ENCODE data around the gene TCF7L2.
"Not testable (repeated sequence)": the region's sequence is repeated elsewhere in the genome, so short reads cannot be mapped to it uniquely, and the experiment has no call there.

Gene TCF7L2

DNA sequence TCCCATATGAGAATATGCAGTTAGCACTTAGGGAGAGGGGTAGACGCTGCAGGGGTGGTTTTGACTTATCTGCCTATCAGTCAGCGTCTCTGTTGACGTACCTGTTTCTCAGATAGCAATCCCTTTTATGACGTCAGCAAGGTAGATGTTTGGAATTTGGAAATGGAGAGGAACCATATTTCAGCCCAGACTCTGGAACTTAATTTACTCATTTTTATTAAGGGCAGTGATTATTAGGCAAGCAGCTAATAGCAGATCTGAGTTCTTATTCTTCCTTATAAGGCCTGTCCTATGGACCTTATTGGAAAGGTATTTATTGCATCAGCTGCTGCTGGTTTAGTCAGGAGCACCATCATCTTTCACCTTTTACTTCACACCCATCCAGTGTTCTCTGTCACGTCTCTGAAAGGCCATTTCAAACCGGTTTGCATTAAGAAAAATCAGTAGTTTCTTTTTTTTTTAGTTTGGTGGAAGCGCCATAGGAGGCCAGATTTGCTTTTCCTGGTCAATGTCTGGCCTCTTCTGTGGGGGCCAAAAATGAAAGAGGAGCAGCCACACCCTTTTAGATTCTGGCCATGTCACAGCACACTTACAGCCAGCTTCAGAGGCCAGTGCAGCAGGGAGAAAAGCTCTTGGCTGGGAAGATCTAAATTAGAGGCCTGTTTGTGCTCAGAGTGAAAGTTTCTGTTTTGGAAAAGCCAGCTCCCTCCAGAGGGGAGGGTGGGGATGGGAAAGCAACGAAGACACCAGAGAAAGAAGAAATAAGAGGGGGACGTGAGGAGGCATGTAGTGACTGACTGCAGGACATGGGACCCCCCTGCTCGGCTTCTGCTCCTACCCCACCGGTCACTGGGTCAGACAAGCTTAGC, 146.3 kb downstream of the TCF7L2 start:
- DNase-seq (ENCODE audit: low spot score): no peak

DNA sequence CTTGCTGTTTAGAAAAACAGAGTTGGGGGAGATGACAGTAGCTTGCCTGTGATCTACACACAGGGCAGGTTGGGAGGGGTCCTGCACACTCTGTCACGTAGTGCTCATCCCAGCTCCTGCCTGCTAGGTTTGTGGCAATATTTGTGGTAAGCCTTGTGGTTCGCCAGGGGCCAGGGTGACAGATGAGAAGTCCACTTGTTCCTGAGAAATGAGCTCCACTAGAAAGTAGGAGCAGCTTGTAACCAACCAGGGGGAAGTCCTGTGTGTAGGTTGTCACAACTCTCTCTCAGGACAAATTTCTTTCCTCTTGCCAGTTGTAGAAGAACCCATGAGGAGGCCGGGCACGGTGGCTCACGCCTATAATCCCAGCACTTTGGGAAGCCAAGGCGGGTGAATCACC, 147.0 kb downstream of the TCF7L2 start:
- DNase-seq (ENCODE audit: low spot score): no peak

- DNase-seq (ENCODE audit: low spot score): no peak
Observed at GRCh38 chr10:113099431-113100183, 149.6 kb downstream of the TCF7L2 start.

- no peak for DNase-seq (ENCODE audit: low spot score)
Observed at GRCh38 chr10:113100281-113100680, 150.2 kb downstream of the TCF7L2 start.

GRCh38 chr10:113103131-113103840, 153.2 kb downstream of the TCF7L2 start:
- peak; percentile 24 for DNase-seq (ENCODE audit: low spot score)

DNA sequence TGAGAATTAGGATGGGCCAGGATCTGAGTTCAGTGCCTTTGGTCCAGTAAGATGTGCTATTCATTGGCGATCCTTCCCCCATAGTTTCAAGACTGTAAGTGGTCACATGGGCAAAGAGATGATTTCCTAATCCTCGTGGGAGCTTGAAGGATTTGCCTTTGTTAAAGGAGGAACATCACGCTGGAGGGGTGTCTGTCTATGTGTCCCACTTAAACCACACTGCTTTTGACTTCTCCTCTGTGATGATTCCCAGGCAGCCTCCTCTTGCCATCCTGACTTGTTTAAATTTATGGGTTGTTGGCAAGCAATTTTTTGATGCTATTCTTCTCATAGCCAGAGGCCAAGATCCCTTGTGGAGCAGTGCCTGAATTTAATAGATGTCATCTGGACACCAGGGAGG, 154.0 kb downstream of the TCF7L2 start:
- no peak for DNase-seq (ENCODE audit: low spot score)

GRCh38 chr10:113108194-113108835, 158.3 kb downstream of the TCF7L2 start:
- DNase-seq (ENCODE audit: low spot score): peak; percentile 5

DNA sequence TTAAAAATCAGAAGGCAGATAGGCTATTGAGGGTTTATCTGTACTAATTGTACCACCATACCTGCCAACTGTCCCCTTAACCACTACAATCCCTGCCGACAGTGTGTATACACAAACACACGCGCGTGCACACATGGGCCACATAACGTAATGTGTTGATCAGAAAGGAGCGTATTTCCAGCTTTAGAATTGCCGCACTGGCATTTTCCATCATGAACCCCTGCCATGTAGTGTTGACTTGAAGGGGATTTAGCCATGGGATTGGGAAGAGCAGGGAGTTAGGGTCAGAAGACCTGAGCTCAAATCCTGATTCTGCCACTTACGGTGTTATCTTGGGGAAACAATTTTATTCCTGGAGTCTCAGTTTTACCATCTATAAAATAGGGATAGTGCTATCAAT, 158.9 kb downstream of the TCF7L2 start:
- DNase-seq (ENCODE audit: low spot score): no peak

GRCh38 chr10:113109482-113109881, 159.4 kb downstream of the TCF7L2 start:
- not testable (repeated sequence) for DNase-seq (ENCODE audit: low spot score)

GRCh38 chr10:113111260-113111659, 161.2 kb downstream of the TCF7L2 start:
- no peak for DNase-seq (ENCODE audit: low spot score)

DNA sequence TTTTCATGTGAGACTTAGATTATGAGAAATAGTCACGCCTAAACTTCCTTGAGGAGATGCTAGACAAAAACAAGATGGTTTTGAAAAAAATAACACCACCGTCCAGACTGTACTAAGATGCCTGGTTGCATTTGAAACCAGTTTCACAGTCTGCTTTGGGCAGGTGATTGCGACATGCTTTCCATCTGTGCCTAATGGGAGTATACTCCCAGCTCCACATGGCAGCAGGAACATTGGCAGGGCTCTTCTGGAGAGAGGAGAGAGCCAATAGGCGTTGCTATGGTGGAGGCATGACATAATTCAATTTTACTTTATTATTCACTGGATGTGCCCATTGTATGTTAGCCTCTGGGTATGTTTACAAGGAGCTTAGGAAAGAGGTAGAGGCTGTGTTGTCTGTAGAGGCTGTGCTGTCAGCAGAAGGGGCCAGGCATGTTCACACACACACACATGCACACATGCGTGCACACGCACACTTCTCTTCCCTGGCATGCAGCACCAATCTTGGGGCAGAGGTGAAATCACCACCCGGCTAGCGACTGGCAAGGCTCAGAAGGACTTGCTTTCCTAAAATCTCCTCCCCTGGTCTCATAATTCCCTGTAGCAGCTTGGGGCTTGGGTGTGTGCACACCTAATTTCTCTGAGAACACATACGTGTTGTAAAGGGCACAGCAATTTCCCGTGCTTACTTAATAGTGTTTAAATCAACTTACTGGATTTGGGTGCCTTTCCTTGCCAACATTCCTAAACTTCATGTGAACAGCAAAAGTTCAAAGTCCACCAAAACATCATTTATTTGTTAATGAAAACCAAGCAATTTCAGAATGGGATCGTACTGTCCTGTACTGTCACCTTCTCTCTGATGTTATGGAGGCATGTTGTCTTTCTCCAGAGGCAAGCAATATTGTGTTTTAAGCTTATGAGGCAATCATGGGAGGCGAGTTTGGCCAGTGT, 162.1 kb downstream of the TCF7L2 start:
- no peak for DNase-seq (ENCODE audit: low spot score)

DNA sequence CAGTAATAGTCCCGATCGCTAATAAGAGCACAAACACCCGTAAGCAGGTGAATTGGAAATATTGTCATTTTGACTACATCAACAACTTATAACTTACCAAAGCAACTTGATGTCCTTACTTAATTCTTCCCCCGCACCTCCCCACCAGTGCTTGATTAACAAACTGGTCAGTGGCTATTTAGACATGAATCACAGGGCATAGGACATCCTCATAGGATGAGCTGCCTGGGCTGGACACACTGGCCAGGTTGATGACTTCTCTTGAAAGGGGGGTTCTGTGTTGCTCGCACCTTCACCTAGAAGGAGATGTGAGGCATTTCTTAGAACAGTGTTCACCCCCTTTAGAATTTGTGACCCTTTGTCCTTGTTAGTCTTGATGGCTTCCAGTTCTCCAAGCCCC, 163.2 kb downstream of the TCF7L2 start:
- no peak for DNase-seq (ENCODE audit: low spot score)

DNA sequence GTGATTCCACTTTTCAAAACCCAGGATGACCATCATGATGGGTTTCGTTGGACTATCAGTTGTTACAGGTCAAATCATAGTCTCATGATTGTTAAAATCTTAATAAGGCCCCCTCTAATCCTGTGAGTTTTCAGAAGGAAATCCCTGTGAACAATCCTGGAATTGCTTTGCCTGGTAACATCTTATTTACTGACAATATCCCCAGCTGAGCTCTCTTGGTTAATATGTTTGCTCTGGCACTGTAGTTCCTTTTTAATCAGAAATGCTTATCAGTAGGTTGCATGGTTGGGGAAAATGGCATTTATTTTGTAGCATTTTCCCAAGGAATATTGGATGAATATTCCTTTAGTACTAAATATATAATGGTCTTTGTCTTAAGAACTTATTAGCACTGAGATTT, 163.9 kb downstream of the TCF7L2 start:
- DNase-seq (ENCODE audit: low spot score): no peak

DNA sequence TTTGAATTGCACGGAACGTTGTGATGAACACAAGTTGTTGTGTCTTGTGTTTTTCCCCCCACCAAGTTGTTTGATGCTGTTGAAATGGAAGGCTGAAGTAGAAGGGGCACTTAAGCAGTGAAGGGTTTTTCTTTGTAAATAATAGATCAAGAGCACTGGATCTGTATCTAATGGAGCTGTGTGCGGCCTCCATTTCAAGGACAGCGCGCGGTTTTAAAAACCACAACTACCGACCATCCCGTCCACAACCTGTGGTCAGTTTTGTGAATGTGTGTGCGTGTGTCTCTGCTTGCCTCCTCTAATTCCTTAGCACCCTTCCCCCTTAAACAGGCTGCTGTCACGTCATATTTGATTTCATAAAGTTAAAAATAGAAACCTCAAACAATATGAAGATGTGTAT, 165.5 kb downstream of the TCF7L2 start:
- no peak for DNase-seq (ENCODE audit: low spot score)

DNA sequence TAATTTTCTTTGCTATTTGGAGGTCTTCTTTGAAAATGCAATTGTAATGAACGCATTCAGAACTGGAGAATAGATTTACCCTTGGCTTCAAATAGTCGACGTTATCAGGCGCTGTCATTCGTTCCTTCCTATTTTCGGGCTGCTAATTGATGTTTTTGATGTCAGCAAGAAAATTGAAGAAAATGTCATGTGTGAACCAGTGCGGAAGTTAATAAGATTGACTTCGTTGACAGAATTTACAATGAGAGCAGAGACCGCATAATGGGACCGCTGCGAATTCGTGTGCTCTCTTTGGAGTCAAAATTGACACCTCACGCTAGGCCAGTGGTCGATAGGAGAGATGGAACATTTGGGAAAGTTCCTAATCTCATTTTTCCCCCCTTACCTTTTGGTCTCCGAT, 168.8 kb downstream of the TCF7L2 start:
- no peak for DNase-seq (ENCODE audit: low spot score)

DNA sequence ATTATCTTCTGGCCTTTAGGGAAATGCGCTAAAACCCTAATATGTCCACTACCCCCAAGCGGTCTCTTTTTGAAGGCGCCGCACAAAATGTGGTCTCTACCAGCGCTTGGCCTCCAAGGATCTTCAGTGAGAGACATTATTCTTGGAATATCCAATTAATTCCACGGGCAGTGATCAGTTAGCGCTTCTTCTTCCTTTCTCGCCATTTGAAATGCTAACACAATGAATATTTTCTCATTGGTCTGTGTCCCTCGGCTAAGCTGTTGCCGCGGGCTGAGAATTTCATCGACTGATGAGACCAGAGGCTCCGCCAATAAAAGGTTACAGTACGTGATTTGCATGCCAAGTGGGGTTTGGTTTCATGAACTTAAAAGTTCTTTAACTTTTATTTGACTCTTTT, 169.8 kb downstream of the TCF7L2 start:
- DNase-seq (ENCODE audit: low spot score): no peak

DNA sequence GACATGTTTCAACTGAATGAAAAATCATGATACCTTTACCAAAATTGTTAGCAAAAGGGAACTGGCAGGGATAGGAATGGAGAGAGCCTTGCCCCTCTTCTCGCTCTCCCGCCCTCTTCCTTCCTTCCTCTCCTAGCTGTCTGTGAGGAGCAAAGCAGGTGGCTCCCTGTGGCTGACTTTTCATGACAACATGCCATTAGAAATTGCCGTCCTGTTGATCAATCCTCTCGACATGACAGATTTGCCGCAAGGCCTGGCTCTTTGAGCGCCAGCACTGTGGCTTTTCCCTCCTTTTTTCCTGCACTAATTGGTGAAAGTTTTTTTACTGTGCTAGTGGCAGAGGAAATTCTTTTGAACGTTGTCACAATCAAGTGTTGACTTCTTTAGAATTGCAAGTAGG, 171.1 kb downstream of the TCF7L2 start:
- DNase-seq (ENCODE audit: low spot score): no peak

DNA sequence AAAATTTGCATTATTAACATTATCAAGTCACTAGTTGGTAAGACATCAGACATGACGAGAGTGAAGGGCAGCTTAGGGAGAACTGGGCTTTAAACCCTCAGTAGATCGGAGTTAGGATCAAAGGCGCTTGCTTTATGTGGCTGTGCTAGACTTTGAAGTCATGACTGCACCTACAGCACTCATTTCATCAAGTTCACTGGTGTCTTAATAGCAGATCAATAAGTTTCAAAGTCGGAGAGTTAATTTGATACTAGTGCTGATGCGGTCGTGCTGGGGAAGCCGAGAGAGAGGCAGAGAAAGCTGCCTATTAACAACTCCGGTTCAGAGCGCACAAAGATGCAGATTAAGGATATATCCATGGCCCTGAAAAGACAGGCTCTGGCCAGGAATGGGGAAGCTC, 172.9 kb downstream of the TCF7L2 start:
- no peak for DNase-seq (ENCODE audit: low spot score)

GRCh38 chr10:113124724-113125123, 174.7 kb downstream of the TCF7L2 start:
- DNase-seq (ENCODE audit: low spot score): no peak

GRCh38 chr10:113125612-113126011, 175.6 kb downstream of the TCF7L2 start:
- DNase-seq (ENCODE audit: low spot score): no peak
